Left cardiac atrium (tissue), 4 donors: ENCODE data around the gene NKD2. TPM values are rescaled to one million over a fixed set of nuclear protein-coding genes. Genes with fewer than 3 reads are reported as not detected.
"Not testable (repeated sequence)": the region's sequence is repeated elsewhere in the genome, so short reads cannot be mapped to it uniquely, and the experiment has no call there.

ENCODE experiments used
- ATAC-seq, 2 donors: fragments of 200-7000 bp; cut with Tn5 transposase; one replicate each; pipeline ENCODE4 v1.9.1; 2020; ENCODE audit warnings: mild to moderate bottlenecking in 2 of 2, moderate library complexity in 2 of 2
- DNase-seq: peaks from one replicate; pipeline ENCODE4 v3.0.0-alpha.2; 2020
- intact Hi-C, 2 donors: fragments of 100-400 bp; cut with DNase I; formaldehyde crosslinking; loops; one replicate each; pipeline versions ENCODE4 v1.14.1 to v1.15.1; 2022 to 2023
- total RNA-seq, 2 donors: library from RNA; stranded (reverse); fragmentation: NEBNext Ultra II Directional; extraction: Animal tissue kit (Norgen Biotek cat#: 25700); gene quantifications; one replicate each; pipeline ENCODE4 v1.2.1, GENCODE V29; 2021
- donor health status: DM: no; HTN: yes; CAD: no.
- donor health status: DM: no; HTN: yes; CAD: no; lungs with severe emphysema.
- donor health status: DM: yes; HTN: yes; CAD: no.
- donor health status: Dilated cardiomyopathy.

NKD2 gene
- total RNA-seq, 2 donors from 2014 or later, result 4.4 to 10.4 TPM

GRCh38 chr5:1058083-1058945, 49.7 kb downstream of the NKD2 start:
- no peak for DNase-seq
- intact Hi-C loops, result no loop called here
- no peak for ATAC-seq

GRCh38 chr5:1058988-1059883, 50.6 kb downstream of the NKD2 start:
- ATAC-seq, result no peak

GRCh38 chr5:1059884-1060263, 51.3 kb downstream of the NKD2 start:
- DNase-seq (no peak), ATAC-seq (no peak)
- intact Hi-C loops, result no loop called here

More at GRCh38 chr5:1058988-1059883, 50.6 kb downstream of the NKD2 start:
- no peak for DNase-seq
- intact Hi-C loops, result no loop called here

- intact Hi-C loops, result no loop called here
- ATAC-seq (no peak), DNase-seq (no peak)
Measured at GRCh38 chr5:1060535-1060981, 52.0 kb downstream of the NKD2 start.

DNA sequence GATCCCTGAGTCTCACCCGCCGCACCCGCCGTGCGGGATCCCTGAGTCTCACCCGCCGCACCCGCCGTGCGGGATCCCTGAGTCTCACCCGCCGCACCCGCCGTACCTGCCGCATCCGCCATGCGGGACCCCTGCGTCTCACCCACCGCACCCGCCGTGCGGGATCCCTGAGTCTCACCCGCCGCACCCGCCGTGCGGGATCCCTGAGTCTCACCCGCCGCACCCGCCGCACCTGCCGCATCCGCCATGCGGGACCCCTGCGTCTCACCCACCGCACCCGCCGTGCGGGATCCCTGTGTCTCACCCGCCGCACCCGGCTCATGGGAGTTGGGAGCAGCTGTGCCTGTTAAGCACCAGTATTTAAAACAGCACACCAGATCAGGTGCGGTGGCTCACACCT, 52.7 kb downstream of the NKD2 start:
- intact Hi-C loops, result not testable (repeated sequence)

GRCh38 chr5:1061916-1062315, 53.3 kb downstream of the NKD2 start:
- intact Hi-C loops, result no loop called here
- DNase-seq, result no peak
- ATAC-seq, result no peak

More for the DNA sequence above, 52.7 kb downstream of the NKD2 start:
- not testable (repeated sequence) for DNase-seq, ATAC-seq

GRCh38 chr5:1062761-1063568, 54.4 kb downstream of the NKD2 start:
- ATAC-seq (no peak), DNase-seq (no peak)
- intact Hi-C loops, result no loop called here

- DNase-seq (no peak), ATAC-seq (no peak)
- intact Hi-C loops, result no loop called here
Measured at GRCh38 chr5:1063661-1064382, 55.2 kb downstream of the NKD2 start.

DNA sequence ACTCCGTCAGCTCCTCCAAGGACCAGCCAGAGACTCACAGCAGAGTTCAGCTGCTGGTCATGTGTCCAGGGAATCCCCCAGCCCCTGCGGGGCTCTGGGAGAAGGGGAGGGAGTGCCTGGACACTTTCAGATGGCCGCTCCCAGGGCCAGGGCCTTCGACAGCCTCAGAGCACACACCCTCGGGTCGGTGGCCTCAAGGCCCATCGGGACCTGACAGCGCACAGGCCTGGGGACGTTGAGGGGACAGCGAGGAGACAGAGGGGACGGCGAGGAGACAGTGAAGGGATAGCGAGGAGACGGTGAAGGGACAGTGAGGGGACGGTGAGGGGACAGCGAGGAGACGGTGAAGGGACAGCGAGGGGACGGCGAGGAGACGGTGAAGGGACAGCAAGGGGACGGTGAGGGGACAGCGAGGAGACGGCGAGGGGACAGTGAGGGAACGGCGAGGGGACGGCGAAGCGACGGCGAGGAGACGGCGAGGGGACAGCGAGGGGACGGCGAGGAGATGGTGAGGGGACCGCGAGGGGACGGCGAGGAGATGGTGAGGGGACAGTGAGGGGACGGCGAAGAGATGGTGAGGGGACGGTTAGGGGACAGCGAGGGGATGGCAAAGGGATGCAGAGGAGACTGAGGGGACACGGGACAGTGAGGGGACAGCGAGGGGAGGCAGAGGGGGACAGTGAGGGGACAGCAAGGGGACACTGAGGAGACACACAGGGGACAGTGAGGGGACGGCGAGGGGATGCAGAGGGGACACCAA, 56.0 kb downstream of the NKD2 start:
- intact Hi-C loops, result no loop called here

DNA sequence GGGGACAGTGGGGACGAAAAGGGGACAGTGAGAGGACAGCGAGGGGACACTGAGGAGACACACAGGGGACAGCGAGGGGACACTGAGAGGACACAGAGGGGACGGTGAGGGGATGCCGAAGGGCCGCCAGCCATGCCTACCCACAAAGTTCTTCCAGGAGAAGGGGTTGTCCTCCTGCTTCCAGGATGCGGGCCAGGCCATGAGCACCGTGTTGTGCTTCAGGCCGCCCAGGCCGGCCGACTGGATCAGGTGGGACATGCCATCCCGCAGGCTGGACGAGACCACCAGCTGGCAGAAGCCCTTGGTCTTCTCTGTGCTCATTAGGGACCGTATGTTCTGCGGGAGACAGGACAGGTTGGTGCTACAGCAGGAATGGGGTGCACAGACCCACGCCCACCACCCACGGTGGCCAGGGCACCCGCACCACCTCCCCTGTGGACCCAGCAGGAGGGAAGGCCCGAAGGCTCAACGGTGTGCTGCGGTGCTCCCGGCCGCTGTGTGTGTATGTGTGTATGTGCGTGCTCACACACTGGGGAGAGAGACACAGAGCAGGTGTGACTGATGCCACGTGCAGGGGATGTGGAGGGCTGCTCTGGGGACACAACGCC, 56.6 kb downstream of the NKD2 start:
- DNase-seq, result no peak
- ATAC-seq, result no peak
- intact Hi-C loops, result no loop called here

More for the DNA sequence above, 56.0 kb downstream of the NKD2 start:
- DNase-seq (no peak), ATAC-seq (no peak)

DNA sequence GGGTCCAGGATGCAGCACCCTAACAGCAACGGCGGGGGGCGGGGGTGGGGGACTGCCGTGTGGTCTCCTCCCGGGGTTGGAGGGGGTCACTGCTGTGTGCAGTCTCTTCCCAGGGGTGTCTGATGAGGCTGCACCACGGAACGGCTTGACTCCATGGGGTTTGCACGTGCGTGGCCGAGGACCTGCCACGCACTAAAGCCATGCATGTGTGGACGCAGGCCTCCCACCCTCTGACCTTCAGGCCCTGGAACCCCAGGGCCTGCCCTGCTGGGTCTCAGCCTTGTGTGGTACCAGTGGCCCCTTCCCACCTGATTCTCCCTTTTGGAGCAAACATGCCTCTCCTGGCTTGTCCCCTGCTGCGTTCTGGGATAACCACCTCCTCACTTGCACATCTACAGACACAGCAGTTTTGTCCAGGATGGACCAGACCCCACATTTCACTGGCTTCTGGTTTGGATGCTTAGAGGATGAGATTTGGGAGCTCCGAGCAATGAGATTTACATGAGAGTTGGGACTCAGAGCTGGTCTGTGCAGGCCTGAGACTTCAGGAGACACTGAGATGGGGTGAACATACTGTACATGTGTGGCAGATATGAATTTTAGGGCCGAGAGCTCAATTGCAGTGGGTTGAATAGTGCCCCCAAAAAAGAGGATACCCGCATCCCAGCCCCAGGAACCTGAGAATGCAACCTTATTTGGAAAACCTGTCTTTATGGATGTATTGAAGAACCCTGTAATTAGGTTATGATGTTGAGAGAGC, 57.5 kb downstream of the NKD2 start:
- intact Hi-C loops, result no loop called here
- DNase-seq, result no peak
- ATAC-seq, result no peak

GRCh38 chr5:1066676-1067075, 58.1 kb downstream of the NKD2 start:
- DNase-seq, result no peak
- ATAC-seq, result no peak
- intact Hi-C loops, result no loop called here

GRCh38 chr5:1067141-1068121, 58.8 kb downstream of the NKD2 start:
- ATAC-seq (peak; percentile 33 to 62), DNase-seq (no peak)
- intact Hi-C loops, result no loop called here

DNA sequence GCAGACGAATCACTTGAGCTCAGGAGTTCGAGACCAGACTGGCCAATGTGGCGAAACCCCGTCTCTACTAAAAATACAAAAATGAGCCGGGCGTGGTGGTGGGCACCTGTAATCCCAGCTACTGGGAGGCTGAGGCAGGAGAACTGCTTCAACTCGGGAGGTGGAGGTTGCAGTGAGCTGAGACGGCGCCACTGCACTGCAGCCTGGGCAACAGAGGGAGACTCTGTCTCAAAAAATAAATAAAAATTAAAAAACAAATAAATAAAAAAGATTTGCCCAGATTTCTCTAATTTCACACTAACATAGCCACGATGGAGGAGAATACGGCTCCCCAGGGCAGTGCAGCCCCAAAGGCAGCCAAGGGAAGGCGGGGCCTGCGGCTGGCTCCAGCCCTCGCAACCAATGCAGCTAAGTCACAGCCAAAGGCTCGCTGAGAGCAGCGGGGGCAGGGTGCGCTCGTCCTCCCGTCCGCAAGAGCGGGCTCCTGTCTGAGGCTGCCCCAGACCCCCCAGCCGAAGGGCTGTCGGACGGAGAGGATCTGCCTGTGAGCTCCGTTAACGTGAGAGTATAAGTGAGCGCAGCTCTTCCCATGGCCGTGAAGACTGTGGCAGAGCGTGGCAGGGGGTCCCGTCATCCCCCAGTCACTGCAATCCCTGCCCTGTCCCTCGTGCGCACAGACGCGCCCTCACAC, 59.7 kb downstream of the NKD2 start:
- intact Hi-C loops, result no loop called here
- ATAC-seq (peak; percentile 72 to 83), DNase-seq (no peak)
